CMK (cell line): Measurements from ENCODE around the gene MAGEB6B.
"Not testable (repeated sequence)": the region's sequence is repeated elsewhere in the genome, so short reads cannot be mapped to it uniquely, and the experiment has no call there.

Experiments
- DNase-seq: peaks from one replicate; pipeline ENCODE4 v3.0.0-alpha.2; 2010; ENCODE audit warnings: low read depth

Gene MAGEB6B, protein sequence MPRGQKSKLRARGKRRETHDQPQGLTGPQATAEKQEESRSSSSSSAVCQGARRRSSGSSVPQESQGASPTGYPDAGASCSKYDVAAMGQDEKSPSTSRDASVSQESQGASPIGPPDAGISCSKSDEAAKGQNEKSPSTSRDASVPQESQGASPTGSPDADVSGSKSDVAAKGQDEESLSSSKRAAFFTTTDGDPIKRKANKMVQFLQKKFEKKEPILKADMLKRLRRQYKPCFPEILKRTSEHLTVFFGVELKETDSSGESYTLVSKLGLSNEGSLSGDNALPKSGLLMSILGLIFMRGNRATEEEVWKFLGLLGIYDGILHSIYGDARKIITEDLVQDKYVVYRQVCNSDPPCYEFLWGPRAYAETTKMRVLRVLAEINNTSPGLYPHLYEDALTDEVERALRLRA

DNA sequence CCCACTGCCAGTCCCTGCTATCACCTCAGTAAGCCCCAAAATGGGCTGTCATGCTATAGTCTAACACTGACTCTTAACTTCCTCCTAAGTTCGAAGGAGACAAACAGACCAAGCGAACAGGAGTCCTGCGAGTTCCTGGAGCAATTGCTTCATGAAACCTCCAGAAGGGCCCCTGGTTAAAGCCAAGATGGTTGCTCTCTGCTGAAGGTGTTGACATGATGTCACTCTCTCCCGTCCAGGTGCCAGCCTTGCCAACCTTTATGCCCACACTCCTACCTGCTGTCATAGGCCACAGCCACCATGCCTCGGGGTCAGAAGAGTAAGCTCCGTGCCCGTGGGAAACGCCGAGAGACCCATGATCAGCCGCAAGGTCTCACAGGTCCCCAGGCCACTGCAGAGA lies at the start of gene MAGEB6B:
Gene MAGEB6B, plus strand, starts transcription at position 301 of the 400 bp plus-strand sequence. Its CDS starts 0 bp downstream, at position 301.
- no peak for DNase-seq

DNA sequence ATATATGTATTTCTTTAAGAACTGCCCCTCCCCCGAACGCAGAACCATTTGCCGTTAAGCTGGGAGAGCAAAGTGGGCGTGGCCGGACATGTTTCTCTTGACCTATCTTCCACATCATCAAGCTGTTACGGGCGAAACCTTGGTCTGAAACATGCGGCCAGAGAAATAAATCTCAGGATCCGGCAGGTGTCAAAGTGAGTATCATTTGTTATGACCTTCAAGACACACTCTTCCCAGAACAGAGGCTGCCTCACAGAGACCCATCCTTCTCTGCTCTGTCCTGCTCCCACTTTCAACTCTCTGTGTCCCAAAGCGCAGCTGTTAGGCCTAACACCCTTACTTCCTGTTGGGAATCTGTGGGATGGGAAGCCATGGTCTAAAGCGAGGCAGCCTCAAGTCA lies 22.1 kb upstream of the MAGEB6B start, which contains the start of gene MAGEB18:
Gene MAGEB18, plus strand, starts transcription at position 70 of the 400 bp plus-strand sequence. CDS start 643 bp downstream, outside the sequence.
- DNase-seq = no peak

DNA sequence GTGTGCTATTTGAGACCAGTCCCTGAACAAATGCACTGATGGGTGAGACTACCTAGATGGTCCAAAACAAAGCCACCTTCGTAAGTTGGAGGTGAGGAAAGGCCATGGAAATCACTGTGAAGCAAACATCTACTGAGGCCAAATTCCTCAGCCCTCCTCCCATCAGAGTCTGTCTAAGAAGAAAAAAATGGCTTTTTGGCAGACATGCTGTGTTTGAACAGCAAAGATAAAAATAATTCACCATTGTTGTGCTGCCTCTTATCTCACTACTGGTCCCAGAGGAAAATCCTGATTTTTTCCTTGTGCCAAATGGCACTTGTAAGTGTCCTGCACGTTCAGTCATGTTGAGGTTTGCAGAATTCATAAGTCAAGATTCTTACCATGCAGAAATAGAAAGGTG lies 14.4 kb upstream of the MAGEB6B start:
- no peak for DNase-seq

DNA sequence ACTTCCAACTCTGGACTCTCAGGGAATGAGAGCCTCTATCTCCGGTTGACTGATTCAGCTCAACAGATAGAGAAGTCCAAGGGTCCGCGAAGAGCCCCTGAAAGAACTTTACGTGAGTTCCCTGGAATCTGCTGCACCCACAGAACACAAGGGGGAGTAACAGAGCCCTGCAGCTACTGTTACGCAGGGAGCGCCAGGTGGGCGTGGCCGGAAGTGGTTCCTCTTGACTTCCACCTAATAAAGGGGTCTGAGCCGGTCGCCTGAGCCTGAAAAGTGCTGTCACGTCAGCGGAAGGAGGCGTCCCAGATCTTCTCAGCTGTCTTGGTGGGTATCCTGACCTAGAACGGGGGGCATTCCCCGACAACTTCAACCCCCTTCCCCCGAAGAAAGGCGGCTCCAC lies 31.8 kb downstream of the MAGEB6B start, which contains the start of gene MAGEB6:
Gene MAGEB6, plus strand, starts transcription at position 237 of the 400 bp plus-strand sequence. CDS start 1,407 bp downstream, outside the sequence.
- DNase-seq = no peak

DNA sequence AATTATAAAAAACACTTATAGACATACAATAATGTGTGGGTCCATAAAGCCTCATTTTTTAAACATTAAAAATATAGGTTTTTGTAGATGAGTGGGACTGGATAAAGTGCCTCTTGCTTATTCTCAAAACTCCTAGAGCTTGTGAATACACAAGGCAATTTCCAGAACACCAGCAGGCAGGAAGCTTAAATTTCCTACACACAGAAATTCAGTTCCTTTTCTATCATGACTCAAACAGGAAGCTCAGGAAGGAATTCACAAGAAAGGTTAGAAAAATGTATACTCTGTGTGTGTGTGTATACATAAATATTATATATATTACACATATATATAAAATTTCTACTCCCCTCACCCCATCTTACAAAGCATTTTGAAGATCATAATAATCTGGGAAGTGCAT lies 43.2 kb downstream of the MAGEB6B start:
- DNase-seq = no peak

DNA sequence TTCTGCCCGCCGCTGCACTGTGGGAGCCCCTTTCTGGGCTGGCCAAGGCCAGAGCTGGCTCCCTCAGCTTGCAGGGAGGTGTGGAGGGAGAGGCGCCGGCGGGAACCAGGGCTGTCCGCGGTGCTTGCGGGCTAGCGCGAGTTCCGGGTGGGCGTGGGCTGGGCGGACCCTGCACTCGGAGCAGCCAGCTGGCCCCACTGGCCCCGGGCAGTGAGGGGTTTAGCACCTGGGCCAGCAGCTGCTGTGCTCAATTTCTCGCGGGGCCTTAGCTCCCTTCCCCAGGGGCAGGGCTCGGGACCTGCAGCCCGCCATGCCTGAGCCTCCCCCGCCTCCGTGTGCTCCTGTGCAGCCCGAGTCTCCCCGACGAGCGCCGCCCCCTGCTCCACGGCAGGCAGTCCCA lies 44.3 kb downstream of the MAGEB6B start:
- not testable (repeated sequence) for DNase-seq

DNA sequence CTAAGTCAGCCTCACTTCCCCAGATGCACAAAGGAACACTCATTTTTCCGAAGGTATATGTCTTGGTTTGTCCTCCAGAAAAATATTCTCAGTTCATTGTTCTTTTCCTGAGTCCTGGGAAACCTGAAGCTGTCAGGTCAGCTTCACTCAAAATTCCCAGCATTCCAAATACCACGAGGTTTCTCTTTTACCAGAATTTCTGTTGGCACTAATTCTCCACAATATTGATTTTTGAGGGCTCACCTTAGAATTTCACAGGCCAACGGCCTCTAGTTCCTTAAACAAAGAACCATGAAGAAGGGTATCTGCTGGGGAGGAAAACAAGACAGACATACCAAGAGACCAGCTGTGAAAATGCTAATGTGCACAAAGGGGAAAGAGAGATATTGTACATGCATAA lies 47.6 kb downstream of the MAGEB6B start:
- no peak for DNase-seq
